ENCODE measurements around the gene C7. TPM values are rescaled to one million over a fixed set of nuclear protein-coding genes. Genes with fewer than 3 reads are reported as not detected.
"Not testable (repeated sequence)": the region's sequence is repeated elsewhere in the genome, so short reads cannot be mapped to it uniquely, and the experiment has no call there.

C7 gene
- total RNA-seq, 2 experiments from 2014 or later = not detected

DNA sequence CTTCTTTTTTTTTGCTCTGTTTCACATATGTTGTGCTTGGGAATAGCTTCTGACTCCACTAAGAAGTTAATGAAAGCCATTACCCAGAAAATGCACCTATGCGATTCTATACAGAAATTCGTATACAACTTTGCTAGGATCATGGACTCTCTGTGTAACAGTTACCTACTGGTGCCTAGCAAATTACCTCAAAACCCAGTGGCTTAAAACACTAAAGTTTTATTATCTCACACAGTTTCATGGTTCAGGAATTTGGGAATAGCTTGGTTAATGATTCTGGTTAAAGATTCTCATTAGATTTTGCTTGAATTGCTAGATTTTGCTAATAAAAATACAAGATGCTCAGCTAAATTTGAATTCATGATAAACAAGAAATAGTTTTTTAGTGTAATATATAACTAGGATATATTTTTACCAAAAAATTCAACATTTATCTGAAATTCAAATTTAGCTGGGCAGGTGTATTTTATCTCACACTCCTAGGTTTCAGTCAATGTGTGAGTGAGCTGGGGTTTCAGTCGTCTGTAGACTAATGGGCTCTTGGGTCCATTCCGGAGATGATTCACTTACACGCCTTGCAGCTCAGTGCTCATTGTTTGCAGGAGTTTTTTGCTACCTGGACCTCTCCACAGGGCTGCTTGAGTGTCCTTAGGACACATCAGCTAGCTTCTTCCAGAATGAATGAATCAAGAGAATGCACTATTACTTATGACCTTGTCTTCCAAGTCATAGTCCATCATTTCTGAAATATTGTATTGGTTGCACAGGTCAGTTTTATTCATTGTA lies 86.7 kb downstream of the C7 start:
- Mint-ChIP-seq H3K36me3 (no peaks in the 10 kb centered on the region), H3K27ac (no peak overlapping the region), H3K4me1 (no peaks in the 10 kb centered on the region), H3K9me3 (no peaks in the 10 kb centered on the region), H3K4me3 (no peak overlapping the region), H3K27me3 (peaks cover 3% of the 10 kb centered on the region)
- DNase-seq = no peak

GRCh38 chr5:40999142-40999541 lies 89.8 kb downstream of the C7 start:
- Mint-ChIP-seq H3K27ac (no peak overlapping the region), H3K36me3 (no peaks in the 10 kb centered on the region), H3K27me3 (peaks cover 3% of the 10 kb centered on the region), H3K4me3 (no peak overlapping the region), H3K4me1 (no peaks in the 10 kb centered on the region), H3K9me3 (no peaks in the 10 kb centered on the region)
- DNase-seq = no peak

- H3K36me3 Mint-ChIP-seq = no peaks in the 10 kb centered on the region
- H3K27me3 Mint-ChIP-seq = peaks cover 3% of the 10 kb centered on the region
- no peak for DNase-seq
- no peaks in the 10 kb centered on the region for H3K9me3 Mint-ChIP-seq
- no peak overlapping the region for H3K4me3 Mint-ChIP-seq
- H3K27ac Mint-ChIP-seq = no peak overlapping the region
- H3K4me1 Mint-ChIP-seq = no peaks in the 10 kb centered on the region
Observed at GRCh38 chr5:40999966-41000365, 90.7 kb downstream of the C7 start.

DNA sequence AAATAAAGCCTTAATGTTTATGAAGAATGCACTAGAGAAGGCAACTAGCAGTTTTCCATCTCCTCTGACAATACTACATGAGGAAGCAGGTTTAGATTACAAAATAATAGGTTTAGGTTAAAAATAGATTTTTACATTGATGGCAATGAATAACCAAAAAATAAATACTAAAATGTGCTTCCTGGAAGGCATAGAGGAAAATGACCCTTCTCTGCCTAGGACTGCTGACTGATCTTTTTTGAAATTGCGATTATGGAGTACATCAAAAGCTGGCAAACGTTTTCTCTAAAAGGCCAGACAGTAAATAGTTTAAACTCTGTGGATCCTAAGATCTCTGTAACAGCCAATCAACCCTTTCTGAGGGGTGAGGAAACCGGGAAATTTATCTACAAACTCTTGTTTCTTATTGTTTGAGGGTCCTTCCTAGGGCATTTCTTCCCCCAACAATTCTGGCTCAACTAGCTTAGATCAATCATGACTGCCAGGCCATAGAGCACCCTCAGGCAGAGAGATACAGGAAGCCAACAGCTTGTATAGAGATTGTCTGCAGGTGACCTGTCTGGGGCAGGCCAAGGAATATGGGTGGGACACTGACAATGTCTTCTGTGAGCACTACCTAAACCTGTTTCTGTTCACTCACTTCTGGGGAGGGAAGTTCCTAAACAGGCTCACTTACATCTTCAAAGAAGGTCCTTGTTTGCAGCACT lies 94.5 kb downstream of the C7 start:
- Mint-ChIP-seq H3K9me3 (no peaks in the 10 kb centered on the region), H3K36me3 (no peaks in the 10 kb centered on the region), H3K4me3 (no peak overlapping the region), H3K4me1 (no peaks in the 10 kb centered on the region), H3K27me3 (peaks cover 3% of the 10 kb centered on the region), H3K27ac (no peak overlapping the region)
- no peak for DNase-seq

- no peak overlapping the region for H3K27ac Mint-ChIP-seq
- DNase-seq = no peak
- no peaks in the 10 kb centered on the region for H3K9me3 Mint-ChIP-seq
- H3K36me3 Mint-ChIP-seq = no peaks in the 10 kb centered on the region
- no peaks in the 10 kb centered on the region for H3K27me3 Mint-ChIP-seq
- no peak overlapping the region for H3K4me3 Mint-ChIP-seq
- no peaks in the 10 kb centered on the region for H3K4me1 Mint-ChIP-seq
Observed at GRCh38 chr5:41004931-41005330, 95.6 kb downstream of the C7 start.

GRCh38 chr5:41009232-41009631 lies 99.9 kb downstream of the C7 start:
- H3K27ac Mint-ChIP-seq = no peak overlapping the region
- no peak for DNase-seq
- H3K4me3 Mint-ChIP-seq = no peak overlapping the region
- no peaks in the 10 kb centered on the region for H3K27me3 Mint-ChIP-seq
- H3K9me3 Mint-ChIP-seq = no peaks in the 10 kb centered on the region
- H3K4me1 Mint-ChIP-seq = no peaks in the 10 kb centered on the region
- no peaks in the 10 kb centered on the region for H3K36me3 Mint-ChIP-seq

GRCh38 chr5:41010572-41010971 lies 101.3 kb downstream of the C7 start:
- Mint-ChIP-seq H3K9me3 (peaks cover 2% of the 10 kb centered on the region), H3K4me3 (no peak overlapping the region), H3K4me1 (no peaks in the 10 kb centered on the region)

GRCh38 chr5:41012318-41012717 lies 103.0 kb downstream of the C7 start:
- Mint-ChIP-seq H3K27ac (no peak overlapping the region), H3K4me1 (no peaks in the 10 kb centered on the region), H3K27me3 (peaks cover 5% of the 10 kb centered on the region), H3K36me3 (no peaks in the 10 kb centered on the region), H3K9me3 (peaks cover 2% of the 10 kb centered on the region), H3K4me3 (no peak overlapping the region)
- no peak for DNase-seq

More at GRCh38 chr5:41010572-41010971, 101.3 kb downstream of the C7 start:
- no peak for DNase-seq
- no peaks in the 10 kb centered on the region for H3K27me3 Mint-ChIP-seq
- no peak overlapping the region for H3K27ac Mint-ChIP-seq
- no peaks in the 10 kb centered on the region for H3K36me3 Mint-ChIP-seq

- H3K27ac Mint-ChIP-seq, H3K4me1 Mint-ChIP-seq, H3K9me3 Mint-ChIP-seq, DNase-seq, H3K36me3 Mint-ChIP-seq, H3K4me3 Mint-ChIP-seq, H3K27me3 Mint-ChIP-seq: not testable (repeated sequence)
Observed at GRCh38 chr5:41022600-41022999, 113.3 kb downstream of the C7 start.

Other genes starting within 250 kb of the C7 start
- 10 to 100 TPM; 64.5 to 65.2 TPM for gene PTGER4, start 229.6 kb upstream of the C7 start, total RNA-seq
- 10 to 100 TPM; 16.8 to 18.1 TPM for gene TTC33, start 153.5 kb upstream of the C7 start, total RNA-seq
- gene PRKAA1, start 111.1 kb upstream of the C7 start, total RNA-seq = 10 to 100 TPM; 55.6 to 59.3 TPM
- 1,000 to 10,000 TPM; 1,702 to 1,706 TPM for gene RPL37, start 74.3 kb upstream of the C7 start, total RNA-seq
- gene CARD6, start 68.1 kb upstream of the C7 start, total RNA-seq = 1 to 10 TPM; 1.9 to 2.3 TPM
- not detected for gene MROH2B, start 161.8 kb downstream of the C7 start, total RNA-seq